HG02943 (cell line): Measurements from ENCODE around the gene ROCK2.
A peak's percentile ranks its signal among the peaks of the same experiment; 100 is the strongest.

Source experiments
- ATAC-seq: cut with Tn5 transposase; IDR thresholded peaks from one replicate; pipeline ENCODE4 v1.9.1; 2021; ENCODE audit warnings: mild to moderate bottlenecking, low read depth, moderate library complexity; ENCODE audit not compliant: unreplicated experiment

The ROCK2 gene

GRCh38 chr2:11368059-11368572 lies 23.7 kb upstream of the ROCK2 start:
- no peak for ATAC-seq

GRCh38 chr2:11367170-11367730 lies 22.8 kb upstream of the ROCK2 start:
- ATAC-seq = no peak

GRCh38 chr2:11366326-11366741 lies 21.9 kb upstream of the ROCK2 start:
- ATAC-seq = no peak

GRCh38 chr2:11365096-11365879 lies 20.9 kb upstream of the ROCK2 start:
- ATAC-seq = no peak

- ATAC-seq = no peak
These were observed 20.1 kb upstream of the ROCK2 start for GRCh38 chr2:11364565-11364887.

GRCh38 chr2:11363868-11364564 lies 19.6 kb upstream of the ROCK2 start:
- no peak for ATAC-seq

GRCh38 chr2:11359865-11360264 lies 15.4 kb upstream of the ROCK2 start:
- ATAC-seq = no peak

GRCh38 chr2:11357428-11357972 lies 13.1 kb upstream of the ROCK2 start:
- ATAC-seq = no peak

GRCh38 chr2:11356764-11357163 lies 12.3 kb upstream of the ROCK2 start:
- no peak for ATAC-seq

- ATAC-seq = no peak
These were observed 11.0 kb upstream of the ROCK2 start for GRCh38 chr2:11355194-11356053.

GRCh38 chr2:11354363-11355154 lies 10.1 kb upstream of the ROCK2 start:
- no peak for ATAC-seq

GRCh38 chr2:11352781-11353537 lies 8.5 kb upstream of the ROCK2 start:
- ATAC-seq = no peak

- no peak for ATAC-seq
These were observed 3.8 kb upstream of the ROCK2 start for GRCh38 chr2:11348209-11348749.

GRCh38 chr2:11347403-11347959 lies 3.0 kb upstream of the ROCK2 start:
- no peak for ATAC-seq

- ATAC-seq = no peak
These were observed 1.6 kb upstream of the ROCK2 start for GRCh38 chr2:11346023-11346482.

- no peak for ATAC-seq
These were observed 681 bp upstream of the ROCK2 start for GRCh38 chr2:11344956-11345677.

- peak; percentile 41 for ATAC-seq
These were observed 640 bp downstream of the ROCK2 start for GRCh38 chr2:11343650-11344341.
